Bronchial epithelial cell (primary cell): ENCODE data around the gene ZNF217. TPM values are rescaled to one million over a fixed set of nuclear protein-coding genes. Genes with fewer than 3 reads are reported as not detected.
A peak's percentile ranks its signal among the peaks of the same experiment; 100 is the strongest.
"Not testable (repeated sequence)": the region's sequence is repeated elsewhere in the genome, so short reads cannot be mapped to it uniquely, and the experiment has no call there.

ENCODE experiments used
- DNase-seq: peaks from one replicate; pipeline ENCODE4 v3.0.0-alpha.2; 2010; ENCODE audit warnings: low read depth
- FAIRE-seq: peaks from 2 replicates; lab custom pipeline; 2011; peaks lifted over from hg19 to GRCh38; lab: Jason Lieb, UNC
- H3K27me3 ChIP-seq: 2 replicates; pipeline ENCODE4 v1.5.1; 2011; ENCODE audit warnings: low read length; ENCODE audit not compliant: control insufficient read depth, insufficient read depth
- H3K36me3 ChIP-seq: 2 replicates; pipeline ENCODE4 v1.5.1; 2011; ENCODE audit warnings: low read length; ENCODE audit not compliant: control insufficient read depth, insufficient read depth
- H3K4me3 ChIP-seq: 2 replicates; pipeline ENCODE4 v1.5.1; 2011; ENCODE audit warnings: mild to moderate bottlenecking, low read depth, low read length, control low read depth
- total RNA-seq: library from RNA; depleted of rRNA; stranded (reverse); fragments of >200 nt; gene quantifications from 2 replicates; pipeline ENCODE4 v1.2.1, GENCODE V29; 2014
- TF ChIP-seq, protein P1 (sequence below): IDR thresholded peaks from 2 replicates; pipeline ENCODE4 v1.5.1; 2011; ENCODE audit warnings: mild to moderate bottlenecking, moderate library complexity, low read length, control low read depth, inconsistent platforms; ENCODE audit not compliant: insufficient read depth, severe bottlenecking

ZNF217 gene
- total RNA-seq: 24.7 and 31.6 TPM in 2 replicates

DNA sequence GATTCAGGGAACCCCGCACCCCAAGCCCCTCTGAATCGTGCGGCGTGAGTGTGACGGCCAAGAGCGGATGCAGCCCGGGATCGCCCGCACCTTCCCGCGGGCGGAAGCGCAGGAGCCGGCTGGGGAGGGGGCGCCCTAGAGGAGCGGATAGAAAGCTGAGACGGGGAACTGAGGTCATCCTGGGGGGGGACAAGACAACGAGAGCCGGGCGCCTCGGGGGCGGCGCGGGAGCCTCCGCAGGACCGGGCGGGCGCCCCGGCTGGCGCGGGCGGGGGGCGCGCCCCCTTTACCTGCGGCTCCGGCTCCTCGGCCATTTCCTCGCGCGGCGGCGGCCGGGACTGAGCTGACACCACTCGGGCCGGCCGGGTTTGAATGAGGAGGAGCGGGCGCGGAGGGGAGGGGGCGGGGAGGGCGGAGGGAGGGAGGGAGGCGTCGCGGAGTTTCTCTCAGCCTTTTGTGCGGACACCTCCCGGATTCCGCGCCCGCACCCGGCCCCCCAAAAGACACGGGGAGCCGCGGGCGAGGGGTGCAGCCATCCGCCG, at the start of gene ZNF217:
Gene ZNF217 (minus strand): TSS at position 374 of the 542 bp plus-strand sequence. CDS start 11,013 bp downstream, outside the sequence.
- not testable (repeated sequence) for H3K27me3 ChIP-seq, H3K36me3 ChIP-seq, DNase-seq, FAIRE-seq
- H3K4me3 ChIP-seq: peak within 1 kb of the TSS; percentile 74

DNA sequence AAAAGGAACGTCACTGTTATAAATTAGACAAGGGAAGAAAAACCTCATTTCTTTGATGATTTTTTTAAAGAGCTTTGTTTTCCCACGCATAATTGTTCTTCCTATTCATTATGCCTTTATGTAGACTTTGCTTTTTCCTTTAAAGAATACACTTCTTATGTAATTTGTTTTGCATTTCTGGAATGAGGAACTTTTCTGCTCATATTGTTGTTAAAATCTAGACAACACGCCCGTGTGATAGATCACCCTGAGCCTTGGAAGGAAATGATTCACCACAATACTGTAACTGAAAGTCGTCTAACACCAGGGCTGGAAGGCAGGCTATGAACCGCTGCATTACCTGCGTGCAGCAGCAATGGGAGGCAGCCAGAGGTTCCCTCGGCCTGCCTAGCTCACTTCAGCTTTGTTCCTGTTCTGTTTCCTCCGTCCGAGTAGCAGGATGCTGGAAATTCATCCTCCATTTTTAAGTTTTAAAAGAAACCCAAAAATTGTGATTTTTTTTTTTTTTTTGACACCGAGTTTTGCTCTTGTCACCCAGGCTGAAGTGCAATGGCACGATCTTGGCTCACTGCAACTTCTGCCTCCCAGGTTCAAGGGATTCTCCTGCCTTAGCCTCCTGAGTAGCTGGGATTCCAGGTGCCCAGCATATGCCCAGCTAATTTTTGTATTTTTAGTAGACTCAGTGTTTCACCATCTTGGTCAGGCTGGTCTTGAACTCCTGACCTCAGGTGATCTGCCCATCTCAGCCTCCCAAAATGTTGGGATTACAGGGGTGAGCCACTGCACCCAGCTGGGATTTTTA, 49.6 kb upstream of the ZNF217 start:
- TF ChIP-seq, protein P1, sequence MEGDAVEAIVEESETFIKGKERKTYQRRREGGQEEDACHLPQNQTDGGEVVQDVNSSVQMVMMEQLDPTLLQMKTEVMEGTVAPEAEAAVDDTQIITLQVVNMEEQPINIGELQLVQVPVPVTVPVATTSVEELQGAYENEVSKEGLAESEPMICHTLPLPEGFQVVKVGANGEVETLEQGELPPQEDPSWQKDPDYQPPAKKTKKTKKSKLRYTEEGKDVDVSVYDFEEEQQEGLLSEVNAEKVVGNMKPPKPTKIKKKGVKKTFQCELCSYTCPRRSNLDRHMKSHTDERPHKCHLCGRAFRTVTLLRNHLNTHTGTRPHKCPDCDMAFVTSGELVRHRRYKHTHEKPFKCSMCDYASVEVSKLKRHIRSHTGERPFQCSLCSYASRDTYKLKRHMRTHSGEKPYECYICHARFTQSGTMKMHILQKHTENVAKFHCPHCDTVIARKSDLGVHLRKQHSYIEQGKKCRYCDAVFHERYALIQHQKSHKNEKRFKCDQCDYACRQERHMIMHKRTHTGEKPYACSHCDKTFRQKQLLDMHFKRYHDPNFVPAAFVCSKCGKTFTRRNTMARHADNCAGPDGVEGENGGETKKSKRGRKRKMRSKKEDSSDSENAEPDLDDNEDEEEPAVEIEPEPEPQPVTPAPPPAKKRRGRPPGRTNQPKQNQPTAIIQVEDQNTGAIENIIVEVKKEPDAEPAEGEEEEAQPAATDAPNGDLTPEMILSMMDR: no peak
- DNase-seq: peak; percentile 91
- Histone ChIP-seq H3K27me3 (no peaks in the 10 kb centered on the region), H3K36me3 (no peaks in the 10 kb centered on the region), H3K4me3 (no peak overlapping the region)
- FAIRE-seq: no peak

DNA sequence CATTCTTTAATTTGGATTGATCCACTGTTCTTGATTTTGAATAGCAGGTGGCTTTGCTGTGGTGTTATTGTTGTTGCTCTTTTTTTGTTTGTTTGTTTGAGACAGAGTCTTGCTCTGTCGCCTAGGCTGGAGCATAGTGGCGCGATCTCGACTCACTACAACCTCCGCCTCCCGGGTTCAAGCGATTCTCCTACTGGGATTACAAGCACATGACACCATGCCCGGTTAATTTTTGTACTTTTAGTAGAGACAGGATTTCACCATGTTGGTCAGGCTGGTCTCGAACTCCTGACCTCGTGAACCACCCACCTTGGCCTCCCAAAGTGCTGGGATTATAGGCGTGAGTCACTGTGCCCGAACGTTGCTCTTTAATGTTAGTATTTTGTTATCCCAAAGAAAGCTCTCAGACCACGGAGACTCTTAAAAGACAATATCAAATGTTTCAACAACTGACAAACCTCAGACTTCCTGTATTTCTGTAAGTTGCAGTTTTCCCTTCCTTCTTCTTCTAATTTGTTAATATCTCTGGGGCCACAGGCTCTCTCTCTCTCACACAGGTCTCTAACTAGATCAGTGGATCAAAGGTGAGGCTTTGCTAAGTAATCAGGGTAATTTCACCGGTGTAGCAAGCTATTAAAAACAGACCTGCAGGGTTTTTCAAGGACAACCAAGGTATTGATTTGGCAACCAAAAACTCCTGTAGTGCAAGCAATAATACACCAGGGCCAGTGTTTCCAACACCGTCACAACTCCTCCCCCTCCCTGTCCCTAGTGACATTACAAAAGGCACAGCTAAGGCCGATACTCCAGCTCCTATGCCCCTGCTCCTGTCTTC, 48.8 kb upstream of the ZNF217 start:
- peak; percentile 65 for DNase-seq
- no peaks in the 10 kb centered on the region for H3K27me3 ChIP-seq
- no peak for FAIRE-seq
- H3K36me3 ChIP-seq: no peaks in the 10 kb centered on the region
- TF ChIP-seq, protein P1: no peak
- H3K4me3 ChIP-seq: no peak overlapping the region

DNA sequence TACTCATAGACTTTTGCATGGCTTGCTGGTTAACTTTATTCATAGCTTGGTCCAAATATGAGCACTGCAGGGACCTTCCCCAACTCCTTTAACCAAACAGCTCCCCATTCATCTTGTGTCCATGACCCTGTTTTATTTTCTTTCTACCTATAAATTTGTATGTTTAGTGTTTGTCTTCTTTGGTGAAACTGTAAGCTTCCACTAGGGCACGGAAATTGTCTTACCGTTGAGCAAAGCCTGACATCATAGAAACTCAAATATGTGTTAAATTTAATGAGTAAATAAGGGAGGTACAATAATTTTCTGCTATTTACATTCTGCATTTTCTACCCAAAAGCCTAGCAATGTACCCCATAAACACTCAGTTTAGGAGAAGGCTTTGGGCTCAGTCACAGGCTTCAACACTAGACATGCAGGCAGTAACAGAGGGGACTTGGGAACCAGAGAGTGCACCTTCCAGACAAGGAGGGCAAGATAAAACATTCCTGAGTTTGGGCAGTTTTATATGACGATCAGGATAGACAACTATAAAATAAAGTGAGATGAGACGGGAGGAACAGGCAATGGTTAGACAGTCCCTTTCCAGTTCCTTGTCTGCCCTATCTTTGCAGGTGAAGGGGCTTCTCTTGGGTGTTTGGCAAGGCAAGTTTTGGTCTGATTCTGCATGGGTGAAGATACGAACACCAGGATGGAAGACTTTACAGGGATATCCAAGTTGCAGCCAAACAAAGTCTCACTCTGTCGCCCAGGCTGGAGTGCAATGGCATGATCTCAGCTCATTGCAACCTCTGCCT, 46.2 kb upstream of the ZNF217 start:
- FAIRE-seq (no peak), DNase-seq (no peak)
- Histone ChIP-seq H3K36me3 (no peaks in the 10 kb centered on the region), H3K27me3 (no peaks in the 10 kb centered on the region), H3K4me3 (no peak overlapping the region)
- TF ChIP-seq, protein P1: no peak

DNA sequence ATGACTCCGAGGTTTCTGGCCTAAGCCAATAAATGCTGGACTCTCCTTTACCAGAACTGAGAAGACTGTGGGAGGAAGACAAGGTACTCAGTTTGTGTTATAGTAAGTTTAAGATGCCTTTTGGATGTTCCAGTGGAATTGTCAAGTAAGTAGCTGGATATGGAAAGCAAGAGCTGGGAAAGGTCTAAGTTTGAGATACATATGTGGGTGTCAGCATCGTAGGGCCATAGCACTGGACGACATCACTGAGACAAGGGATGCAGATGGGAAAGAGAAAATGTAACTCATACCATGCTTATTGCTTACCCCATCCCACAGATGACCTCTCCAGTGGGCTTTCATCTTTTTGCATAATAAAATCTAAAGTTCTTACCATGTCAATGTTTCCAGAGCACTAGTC, 45.5 kb upstream of the ZNF217 start:
- no peak for DNase-seq
- FAIRE-seq: no peak
- TF ChIP-seq, protein P1: no peak
- Histone ChIP-seq H3K27me3 (no peaks in the 10 kb centered on the region), H3K4me3 (no peak overlapping the region), H3K36me3 (no peaks in the 10 kb centered on the region)

DNA sequence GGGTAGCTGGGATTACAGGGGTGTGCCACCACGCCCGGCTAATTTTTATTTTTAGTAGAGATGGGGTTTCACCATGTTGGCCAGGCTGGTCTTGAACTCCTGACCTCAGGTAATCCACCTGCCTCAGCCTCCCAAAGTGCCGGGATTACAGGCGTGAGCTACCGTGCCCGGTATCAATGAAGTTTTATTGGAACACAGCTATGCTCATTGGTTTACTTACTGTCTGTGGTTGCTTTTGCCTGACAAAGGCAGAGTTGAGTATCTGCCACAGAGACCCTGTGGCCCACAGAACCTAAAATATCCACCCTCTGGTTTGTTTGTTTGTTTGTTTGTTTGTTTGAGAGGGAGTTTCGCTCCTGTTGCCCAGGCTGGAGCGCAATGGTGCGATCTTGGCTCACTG, 43.7 kb upstream of the ZNF217 start:
- H3K4me3 ChIP-seq, FAIRE-seq, DNase-seq, H3K36me3 ChIP-seq, H3K27me3 ChIP-seq: not testable (repeated sequence)
